WTC11 (cell line): ENCODE measurements around the gene LDLRAD4.

Experiments
- CTCF ChIP-seq: fragments of 200-600 bp; IDR thresholded peaks from 2 replicates; pipeline ENCODE4 v1.8.0; 2022; ENCODE audit warnings: antibody characterized with exemption
- ELF4 ChIP-seq: sonication (generic); formaldehyde crosslinking; IDR thresholded peaks from 2 replicates; pipeline ENCODE4 v1.8.1; 2022; ENCODE audit warnings: low read depth, mild to moderate bottlenecking, moderate library complexity, missing genetic modification reagents
- FOXJ3 ChIP-seq: sonication (generic); formaldehyde crosslinking; IDR thresholded peaks from 2 replicates; pipeline ENCODE4 v1.9.0; 2021; ENCODE audit warnings: missing genetic modification reagents, mild to moderate bottlenecking, borderline replicate concordance
- GABPB1 ChIP-seq: sonication (generic); formaldehyde crosslinking; IDR thresholded peaks from 2 replicates; pipeline ENCODE4 v1.8.1; 2023; ENCODE audit warnings: mild to moderate bottlenecking, missing genetic modification reagents
- RELA ChIP-seq: sonication (generic); formaldehyde crosslinking; IDR thresholded peaks from 2 replicates; pipeline ENCODE4 v1.8.1; 2022; ENCODE audit warnings: missing genetic modification reagents, mild to moderate bottlenecking, borderline replicate concordance
- ZNF317 ChIP-seq: sonication (generic); formaldehyde crosslinking; IDR thresholded peaks from 2 replicates; pipeline ENCODE4 v1.8.1; 2023; ENCODE audit warnings: low read depth, mild to moderate bottlenecking, moderate library complexity, missing genetic modification reagents, borderline replicate concordance

GRCh38 chr18:13531681-13532325, 313.2 kb downstream of the LDLRAD4 start:
- TF ChIP-seq FOXJ3 (CRISPR knock-in tag) (no peak), ZNF317 (CRISPR knock-in tag) (no peak), CTCF (no peak), RELA (CRISPR knock-in tag) (no peak), GABPB1 (CRISPR knock-in tag) (no peak), ELF4 (CRISPR knock-in tag) (no peak)
